ENCODE data around the gene MSX2.

MSX2 gene

DNA sequence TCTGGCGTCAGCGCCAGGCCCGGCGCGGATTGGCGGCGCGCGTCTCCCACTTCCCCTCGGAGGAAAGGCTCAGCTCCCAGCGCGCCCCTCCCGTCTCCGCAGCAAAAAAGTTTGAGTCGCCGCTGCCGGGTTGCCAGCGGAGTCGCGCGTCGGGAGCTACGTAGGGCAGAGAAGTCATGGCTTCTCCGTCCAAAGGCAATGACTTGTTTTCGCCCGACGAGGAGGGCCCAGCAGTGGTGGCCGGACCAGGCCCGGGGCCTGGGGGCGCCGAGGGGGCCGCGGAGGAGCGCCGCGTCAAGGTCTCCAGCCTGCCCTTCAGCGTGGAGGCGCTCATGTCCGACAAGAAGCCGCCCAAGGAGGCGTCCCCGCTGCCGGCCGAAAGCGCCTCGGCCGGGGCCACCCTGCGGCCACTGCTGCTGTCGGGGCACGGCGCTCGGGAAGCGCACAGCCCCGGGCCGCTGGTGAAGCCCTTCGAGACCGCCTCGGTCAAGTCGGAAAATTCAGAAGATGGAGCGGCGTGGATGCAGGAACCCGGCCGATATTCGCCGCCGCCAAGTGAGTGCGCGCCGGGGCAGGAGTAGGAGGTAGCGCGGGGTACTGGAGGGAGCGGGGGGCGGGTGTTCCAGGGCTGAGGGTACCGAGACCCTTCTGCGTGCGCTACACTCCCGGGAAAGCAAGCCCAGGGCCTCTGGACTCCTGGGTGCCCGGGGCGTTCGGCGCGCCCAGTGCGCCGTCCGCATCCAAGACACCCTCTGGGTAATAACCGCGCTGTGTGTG, at the start of gene MSX2:
Gene MSX2, plus strand, starts transcription at position 99 of the 777 bp plus-strand sequence. Its CDS starts 78 bp downstream, at position 177.
- TF ChIP-seq, protein P1, sequence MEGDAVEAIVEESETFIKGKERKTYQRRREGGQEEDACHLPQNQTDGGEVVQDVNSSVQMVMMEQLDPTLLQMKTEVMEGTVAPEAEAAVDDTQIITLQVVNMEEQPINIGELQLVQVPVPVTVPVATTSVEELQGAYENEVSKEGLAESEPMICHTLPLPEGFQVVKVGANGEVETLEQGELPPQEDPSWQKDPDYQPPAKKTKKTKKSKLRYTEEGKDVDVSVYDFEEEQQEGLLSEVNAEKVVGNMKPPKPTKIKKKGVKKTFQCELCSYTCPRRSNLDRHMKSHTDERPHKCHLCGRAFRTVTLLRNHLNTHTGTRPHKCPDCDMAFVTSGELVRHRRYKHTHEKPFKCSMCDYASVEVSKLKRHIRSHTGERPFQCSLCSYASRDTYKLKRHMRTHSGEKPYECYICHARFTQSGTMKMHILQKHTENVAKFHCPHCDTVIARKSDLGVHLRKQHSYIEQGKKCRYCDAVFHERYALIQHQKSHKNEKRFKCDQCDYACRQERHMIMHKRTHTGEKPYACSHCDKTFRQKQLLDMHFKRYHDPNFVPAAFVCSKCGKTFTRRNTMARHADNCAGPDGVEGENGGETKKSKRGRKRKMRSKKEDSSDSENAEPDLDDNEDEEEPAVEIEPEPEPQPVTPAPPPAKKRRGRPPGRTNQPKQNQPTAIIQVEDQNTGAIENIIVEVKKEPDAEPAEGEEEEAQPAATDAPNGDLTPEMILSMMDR (conservative IDR thresholded peaks at IDR 0.05): no peak; the same call in 1 of the 2 replicates
- H3K27ac ChIP-seq: peak within 1 kb of the TSS; percentile 71

DNA sequence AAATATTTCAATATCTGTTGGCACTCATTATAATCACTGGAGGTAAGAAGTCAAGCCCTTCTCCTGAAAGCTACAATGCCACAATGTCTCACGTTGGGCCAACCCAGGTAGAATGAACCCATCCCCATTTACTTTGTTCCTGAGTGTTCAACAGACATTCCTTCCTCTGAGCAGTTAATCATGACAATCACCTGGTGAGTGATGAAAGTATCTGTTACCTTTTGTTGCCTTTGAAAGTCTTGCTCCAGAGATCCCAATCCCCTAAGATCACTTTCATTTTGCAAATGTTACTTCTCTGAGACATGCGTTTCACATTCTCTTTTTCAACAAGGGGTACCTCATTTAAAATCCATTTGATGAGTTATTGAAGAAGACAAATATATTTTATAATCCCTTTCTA, 49.3 kb upstream of the MSX2 start:
- H3K27ac ChIP-seq: no peak overlapping the region
- TF ChIP-seq, protein P1 (conservative IDR thresholded peaks at IDR 0.05): no peak

DNA sequence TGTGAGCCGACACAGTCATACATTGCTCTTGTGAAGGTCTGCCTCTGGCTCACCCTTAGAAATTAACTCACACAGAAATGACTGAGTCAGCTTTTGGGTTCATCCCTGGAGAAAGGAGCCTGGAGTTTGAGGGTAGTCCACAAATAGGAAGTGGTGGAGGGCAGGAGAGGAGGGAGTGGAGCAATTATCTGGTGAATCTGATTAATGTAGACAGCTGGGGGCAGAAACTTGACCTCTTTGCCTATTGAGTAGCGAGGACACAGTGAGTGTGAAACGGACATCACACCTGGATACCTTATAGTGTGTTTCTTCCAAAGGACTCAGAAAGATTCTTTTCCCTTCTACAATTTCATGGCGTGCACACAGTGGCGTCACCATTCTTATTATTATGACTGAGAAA, 48.5 kb upstream of the MSX2 start:
- TF ChIP-seq, protein P1 (conservative IDR thresholded peaks at IDR 0.05): no peak
- no peak overlapping the region for H3K27ac ChIP-seq

DNA sequence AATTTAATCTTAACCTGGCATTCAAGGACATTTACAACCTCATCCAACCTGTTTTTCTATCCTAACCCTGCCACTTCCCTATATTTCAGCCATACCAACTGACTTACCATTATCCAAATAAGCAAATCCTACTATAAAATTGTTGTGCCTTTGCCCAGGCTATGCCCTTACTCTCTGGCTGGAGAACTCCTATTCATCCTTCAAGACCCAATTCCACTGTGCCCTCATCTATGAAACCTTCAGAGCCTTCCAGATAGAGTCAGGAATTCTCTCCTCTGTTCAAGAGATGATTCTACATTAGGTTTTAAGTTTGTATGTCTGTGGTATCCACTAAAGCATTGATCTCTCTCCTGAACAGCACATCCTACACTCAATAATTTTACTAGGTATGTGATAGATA, 46.3 kb upstream of the MSX2 start:
- no peak overlapping the region for H3K27ac ChIP-seq
- TF ChIP-seq, protein P1 (conservative IDR thresholded peaks at IDR 0.05): no peak

DNA sequence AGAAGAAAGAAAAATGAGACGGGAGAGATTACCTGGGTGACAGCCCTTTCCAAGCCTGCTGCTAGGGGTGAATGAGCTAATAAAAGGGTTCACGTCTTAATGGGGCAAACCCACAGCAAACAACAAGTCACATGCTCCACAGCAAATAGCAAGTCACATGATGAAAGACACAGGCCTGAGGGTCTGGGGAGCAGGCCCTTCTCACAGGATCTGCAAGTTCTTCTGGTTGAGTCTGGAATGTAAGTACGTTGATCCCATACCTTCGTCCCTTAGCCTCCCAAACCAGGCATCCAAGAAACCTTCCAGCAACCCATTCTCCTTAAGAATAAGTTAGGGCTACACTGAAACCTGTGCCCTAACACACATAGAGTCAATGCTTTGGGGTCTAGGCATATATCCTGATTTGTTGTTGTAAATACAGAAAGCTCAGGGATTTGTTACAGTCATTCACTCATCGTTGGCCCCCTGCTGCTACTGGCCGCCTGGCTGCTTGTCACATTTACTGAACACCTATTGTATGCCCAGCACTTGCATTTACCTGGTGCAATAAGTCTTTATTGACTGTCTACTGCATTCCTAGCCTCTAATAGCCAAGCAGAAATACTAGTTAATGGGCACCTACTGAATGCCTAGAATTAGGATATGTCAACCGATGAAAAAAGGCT, 43.3 kb upstream of the MSX2 start:
- TF ChIP-seq, protein P1 (conservative IDR thresholded peaks at IDR 0.05): no peak

DNA sequence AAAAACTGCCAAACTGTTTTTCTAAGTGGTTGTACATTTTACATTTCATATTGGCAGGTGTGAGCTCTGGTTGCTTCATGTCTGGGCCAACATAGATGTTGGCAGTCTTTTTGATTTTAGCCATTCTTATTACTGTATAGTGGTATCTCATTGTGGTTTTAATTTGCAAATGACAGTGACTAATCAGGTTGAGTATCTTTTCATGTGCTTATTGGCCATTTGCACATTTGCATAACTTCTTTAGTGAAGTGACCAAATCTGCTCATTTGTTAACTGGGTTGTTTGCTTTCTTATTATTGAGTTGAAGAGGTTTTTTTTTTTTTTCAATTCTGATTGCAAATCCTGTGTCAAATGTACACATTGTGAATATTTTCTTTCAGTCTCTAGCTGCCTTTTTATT, 36.9 kb upstream of the MSX2 start:
- H3K27ac ChIP-seq: no peak overlapping the region
- TF ChIP-seq, protein P1 (conservative IDR thresholded peaks at IDR 0.05): no peak

More for the DNA sequence above, 43.3 kb upstream of the MSX2 start:
- H3K27ac ChIP-seq: no peak overlapping the region

DNA sequence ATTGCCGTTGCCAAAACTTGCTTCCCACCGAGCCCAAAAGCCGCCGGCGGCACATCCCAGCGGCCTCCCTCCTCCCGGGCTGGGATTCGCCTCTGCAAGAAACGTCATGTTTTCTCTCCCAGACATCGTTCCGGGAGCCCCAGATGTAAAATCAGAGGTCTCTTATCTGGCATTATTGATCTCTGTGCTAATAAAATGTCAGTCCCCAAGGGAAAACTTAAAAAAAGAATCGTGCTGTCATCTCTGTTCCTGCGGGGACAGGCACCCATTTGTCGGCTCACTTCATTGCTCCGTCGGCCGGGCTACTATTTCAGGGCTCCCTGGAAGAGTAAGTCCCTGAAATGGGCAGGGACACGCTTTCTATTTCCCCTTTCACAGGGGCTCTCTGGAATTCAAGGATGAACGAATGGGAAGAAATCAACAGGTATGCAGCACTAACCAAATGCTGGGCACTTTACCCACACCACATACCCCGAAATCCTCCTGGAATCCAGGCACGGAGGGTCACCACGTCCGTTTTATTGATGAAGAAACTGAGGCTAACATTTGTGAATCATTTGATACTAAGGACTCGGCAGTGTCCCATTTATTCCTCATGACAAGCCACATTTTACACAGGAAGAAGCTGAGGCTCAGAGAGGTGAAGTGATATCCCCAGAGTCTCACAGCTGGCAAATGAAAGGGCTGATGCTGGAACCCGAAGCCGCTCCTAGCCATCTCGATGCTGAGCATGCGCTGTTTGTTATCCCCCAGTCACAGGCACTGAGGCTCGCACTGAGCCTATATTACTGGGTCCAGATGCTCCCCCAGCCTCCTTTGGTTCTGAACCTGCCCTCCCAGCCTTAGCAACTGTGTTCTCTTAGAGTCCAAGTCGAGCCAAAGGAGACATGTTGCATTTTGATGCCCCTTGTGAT, 35.7 kb upstream of the MSX2 start:
- TF ChIP-seq, protein P1 (conservative IDR thresholded peaks at IDR 0.05): no peak
- no peak overlapping the region for H3K27ac ChIP-seq
